CD14-positive monocyte (primary cell): ENCODE data around the gene CTNNA3. TPM values are rescaled to one million over a fixed set of nuclear protein-coding genes. Genes with fewer than 3 reads are reported as not detected.

Experiments
- DNase-seq, 3 donors: peaks; one replicate each; pipeline ENCODE4 v3.0.0-alpha.2; 2011 to 2022
- H2AFZ ChIP-seq: 2 replicates; pipeline ENCODE4 v1.6.0; 2012; ENCODE audit warnings: mild to moderate bottlenecking, low read depth, low read length, inconsistent platforms; ENCODE audit not compliant: insufficient read depth, poor library complexity, severe bottlenecking
- H3K27ac ChIP-seq, 2 donors: 1 replicate in 1 of 2; 2 replicates in 1 of 2; pipeline ENCODE4 v1.5.1; 2012 to 2013; ENCODE audit warnings: low read length in 2 of 2, control low read depth in 1 of 2, inconsistent platforms in 1 of 2, low read depth in 1 of 2, mild to moderate bottlenecking in 1 of 2
- H3K27me3 ChIP-seq, 2 donors: one replicate each; pipeline versions ENCODE4 v1.6.0 to v1.6.1; 2011 to 2013; ENCODE audit warnings: low read length in 2 of 2; ENCODE audit not compliant: control insufficient read depth in 2 of 2, insufficient read depth in 2 of 2
- H3K36me3 ChIP-seq, 2 donors: replicated peaks in 1 of 2; 1 replicate in 1 of 2; 2 replicates in 1 of 2; pipeline versions ENCODE4 v1.5.1 to v1.6.1; 2012 to 2013; ENCODE audit warnings: low read length in 2 of 2, control low read depth in 1 of 2, inconsistent platforms in 1 of 2, mild to moderate bottlenecking in 1 of 2; ENCODE audit not compliant: insufficient read depth in 2 of 2, control insufficient read depth in 1 of 2
- H3K4me1 ChIP-seq, 2 donors: 1 replicate in 1 of 2; 2 replicates in 1 of 2; pipeline versions ENCODE4 v1.5.1 to v1.6.1; 2012 to 2013; ENCODE audit warnings: low read length in 2 of 2, control low read depth in 1 of 2, inconsistent platforms in 1 of 2, mild to moderate bottlenecking in 1 of 2, moderate library complexity in 1 of 2; ENCODE audit not compliant: insufficient read depth in 2 of 2, control insufficient read depth in 1 of 2
- H3K4me2 ChIP-seq: replicated peaks from 2 replicates; pipeline ENCODE3; 2012; ENCODE audit warnings: low read length, moderate library complexity, mild to moderate bottlenecking; ENCODE audit not compliant: poor library complexity, severe bottlenecking; ENCODE audit errors: extremely low read depth
- H3K4me3 ChIP-seq, 3 experiments: fragments of 200-600 bp in 1 of 3; sonication (generic) in 1 of 3; replicated peaks in 1 of 3; 1 replicate in 2 of 3; 2 replicates in 1 of 3; pipeline ENCODE4 v1.5.1; 2011 to 2013; ENCODE audit warnings: low read length in 3 of 3, mild to moderate bottlenecking in 3 of 3, control low read depth in 2 of 3, low read depth in 2 of 3, inconsistent platforms in 1 of 3, moderate library complexity in 1 of 3
- H3K79me2 ChIP-seq: 2 replicates; pipeline ENCODE4 v1.6.0; 2012; ENCODE audit warnings: mild to moderate bottlenecking, control low read depth, inconsistent platforms, low read length, moderate library complexity; ENCODE audit not compliant: insufficient read depth
- H3K9ac ChIP-seq: 2 replicates; pipeline ENCODE4 v1.6.0; 2017; ENCODE audit warnings: low read length, mild to moderate bottlenecking; ENCODE audit not compliant: insufficient read depth, poor library complexity, severe bottlenecking
- H3K9me3 ChIP-seq, 2 donors: replicated peaks in 1 of 2; 1 replicate in 1 of 2; 2 replicates in 1 of 2; pipeline versions ENCODE4 v1.5.1 to v1.6.1; 2012 to 2013; ENCODE audit warnings: low read length in 2 of 2, control low read depth in 1 of 2; ENCODE audit not compliant: control insufficient read depth in 1 of 2, insufficient read depth in 1 of 2
- H4K20me1 ChIP-seq: 2 replicates; pipeline ENCODE4 v1.6.0; 2012; ENCODE audit warnings: mild to moderate bottlenecking, low read length, control low read depth, moderate library complexity; ENCODE audit not compliant: insufficient read depth
- H3K27ac Mint-ChIP-seq, 7 donors: one replicate each; pipeline ENCODE4 v1.8.0; 2020; ENCODE audit warnings: mild to moderate bottlenecking in 7 of 7, mixed read lengths in 7 of 7, moderate library complexity in 6 of 7, inconsistent platforms in 2 of 7
- H3K27me3 Mint-ChIP-seq, 3 donors: one replicate each; pipeline ENCODE4 v1.8.0; 2021 to 2022; ENCODE audit warnings: low read depth in 3 of 3, mild to moderate bottlenecking in 3 of 3, mixed read lengths in 3 of 3, moderate library complexity in 3 of 3, inconsistent platforms in 1 of 3
- H3K36me3 Mint-ChIP-seq, 2 donors: one replicate each; pipeline ENCODE4 v1.8.0; 2020; ENCODE audit warnings: mixed read lengths in 2 of 2, inconsistent platforms in 1 of 2, mild to moderate bottlenecking in 1 of 2
- H3K4me1 Mint-ChIP-seq: one replicate; pipeline ENCODE4 v1.8.0; 2020; ENCODE audit warnings: mild to moderate bottlenecking, mixed read lengths
- H3K4me3 Mint-ChIP-seq, 2 donors: one replicate each; pipeline ENCODE4 v1.8.0; 2020; ENCODE audit warnings: mild to moderate bottlenecking in 2 of 2, mixed read lengths in 2 of 2, moderate library complexity in 1 of 2
- H3K9me3 Mint-ChIP-seq, 7 donors: one replicate each; pipeline ENCODE4 v1.8.0; 2020 to 2022; ENCODE audit warnings: mixed read lengths in 7 of 7, mild to moderate bottlenecking in 6 of 7, moderate library complexity in 6 of 7, inconsistent platforms in 2 of 7
- CTCF ChIP-seq: fragments of 200-600 bp; IDR thresholded peaks from one replicate; pipeline ENCODE4 v1.8.0; 2022; ENCODE audit warnings: antibody characterized with exemption, mild to moderate bottlenecking
- WGBS: methylation state at CpG from one replicate; pipeline ENCODE4 v1.1.5; 2013; ENCODE audit warnings: missing lambda C conversion rate; ENCODE audit not compliant: insufficient coverage; 5-methylcytosine and 5-hydroxymethylcytosine counted together
- intact Hi-C, 2 donors: fragments of 100-400 bp; cut with micrococcal nuclease; formaldehyde crosslinking; loops; one replicate each; pipeline versions ENCODE4 v1.15.0 to v1.15.1; 2023
- polyA plus RNA-seq, 3 donors: library from polyadenylated mRNA; depleted of rRNA in 1 of 3; unstranded in 2 of 3; stranded (reverse) in 1 of 3; fragments of 300-500 nt in 2 of 3; fragments of >200 nt in 1 of 3; fragmentation: Illumina TruSeq in 2 of 3; gene quantifications; 1 replicate in 2 of 3; 2 replicates in 1 of 3; pipeline ENCODE4 v1.2.3, GENCODE V29; 2012 to 2021

Gene CTNNA3
- polyA plus RNA-seq, 3 donors, result not detected

DNA sequence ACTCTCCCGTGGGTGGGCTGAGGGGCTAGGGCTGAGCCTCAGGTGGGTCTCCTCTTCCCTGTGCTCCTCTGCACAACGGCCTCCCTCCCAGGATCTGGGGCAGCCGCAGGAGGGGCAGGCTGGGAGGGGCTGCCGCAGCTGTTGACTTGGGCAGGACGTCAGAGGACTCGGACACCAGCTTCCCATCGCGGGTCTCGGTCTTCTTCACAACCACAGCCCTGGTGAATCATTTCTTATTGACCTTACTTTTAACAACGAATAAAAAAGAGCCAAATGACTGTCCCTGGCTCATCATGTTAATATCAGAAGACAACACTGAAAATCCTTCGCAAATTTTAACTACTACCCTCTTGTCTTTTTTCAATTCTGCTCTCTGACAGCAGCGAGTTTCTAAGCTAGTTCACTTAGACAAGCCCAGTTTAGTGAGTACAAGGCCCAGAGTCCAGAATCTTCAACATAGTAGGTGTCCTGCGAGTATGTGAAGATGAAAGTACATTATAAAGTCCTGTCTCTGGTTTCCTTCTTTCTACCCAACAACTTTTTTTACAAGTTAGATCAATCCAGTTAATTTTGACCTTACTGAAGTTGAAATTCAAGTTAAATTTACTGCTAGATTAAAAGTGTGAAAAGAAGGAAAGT is 32.4 kb downstream of the CTNNA3 start:
- no peaks in the 10 kb centered on the region for H3K36me3 ChIP-seq
- H3K4me3 ChIP-seq, result no peak overlapping the region
- H2AFZ ChIP-seq, result no peak overlapping the region
- H3K27ac ChIP-seq, result no peak overlapping the region
- H3K36me3 Mint-ChIP-seq, result no peaks in the 10 kb centered on the region
- WGBS, result 88% methylated on average over 6 of the region's 13 CpGs
- no peak overlapping the region for H3K4me3 Mint-ChIP-seq
- DNase-seq, result no peak
- intact Hi-C loops, result loop anchor here in 1 of 2 donors (10.0 kb wide), 1 partner anchor 121 kb away; no protein-coding TSS in a partner anchor
- no peaks in the 10 kb centered on the region for H3K27me3 ChIP-seq
- peaks cover 0 to 6% (median 3%) of the 10 kb centered on the region in 3 donors for H3K27me3 Mint-ChIP-seq
- no peak overlapping the region for H3K27ac Mint-ChIP-seq
- no peak for TF ChIP-seq CTCF
- H3K9ac ChIP-seq, result no peak overlapping the region
- no peaks in the 10 kb centered on the region for H4K20me1 ChIP-seq
- H3K79me2 ChIP-seq, result no peaks in the 10 kb centered on the region
- H3K9me3 ChIP-seq, result no peaks in the 10 kb centered on the region
- H3K4me1 ChIP-seq, result no peaks in the 10 kb centered on the region
- H3K9me3 Mint-ChIP-seq, result no peaks in the 10 kb centered on the region
- no peaks in the 10 kb centered on the region for H3K4me1 Mint-ChIP-seq
- H3K4me2 ChIP-seq, result no peak overlapping the region

GRCh38 chr10:67662415-67662814 is 33.6 kb downstream of the CTNNA3 start:
- no peaks in the 10 kb centered on the region for H3K9me3 ChIP-seq
- H3K27me3 ChIP-seq, result no peaks in the 10 kb centered on the region
- peaks cover 0 to 6% (median 3%) of the 10 kb centered on the region in 3 donors for H3K27me3 Mint-ChIP-seq
- H3K27ac Mint-ChIP-seq, result no peak overlapping the region
- no peaks in the 10 kb centered on the region for H3K9me3 Mint-ChIP-seq
- H3K36me3 ChIP-seq, result no peaks in the 10 kb centered on the region
- no peak overlapping the region for H3K4me3 ChIP-seq
- no peaks in the 10 kb centered on the region for H3K79me2 ChIP-seq
- no peak overlapping the region for H3K4me2 ChIP-seq
- no peak for TF ChIP-seq CTCF
- no peak overlapping the region for H3K9ac ChIP-seq
- intact Hi-C loops, result loop anchor here in 1 of 2 donors (10.0 kb wide), 1 partner anchor 122 kb away; no protein-coding TSS in a partner anchor
- no peak overlapping the region for H2AFZ ChIP-seq
- no peaks in the 10 kb centered on the region for H4K20me1 ChIP-seq
- no peaks in the 10 kb centered on the region for H3K4me1 Mint-ChIP-seq
- H3K4me1 ChIP-seq, result no peaks in the 10 kb centered on the region
- no peaks in the 10 kb centered on the region for H3K36me3 Mint-ChIP-seq
- DNase-seq, result no peak
- no peak overlapping the region for H3K27ac ChIP-seq
- no CpG with 5 or more reads among the region's 3 CpGs for WGBS
- H3K4me3 Mint-ChIP-seq, result no peak overlapping the region
